SK-N-SH (cell line): ENCODE data around the gene RNPEPL1. TPM values are rescaled to one million over a fixed set of nuclear protein-coding genes. Genes with fewer than 3 reads are reported as not detected.
A peak's percentile ranks its signal among the peaks of the same experiment; 100 is the strongest.

Experiments used
- CTCF ChIA-PET: fragments of 300-600, 350-600 bp; formaldehyde crosslinking; extraction: SDS; loops from one replicate; lab custom pipeline; 2021; lab: Yijun Ruan, JAX
- POLR2A ChIA-PET: fragments of 350-600 bp; sonication (Branson Sonifier 250); formaldehyde crosslinking; extraction: SDS; loops from one replicate; lab custom pipeline; 2020; ENCODE audit warnings: antibody characterized with exemption, inconsistent platforms; lab: Yijun Ruan, JAX
- DNase-seq: peaks from one replicate; pipeline ENCODE4 v3.0.0; 2012
- H2AFZ ChIP-seq: fragments of 200-600 bp; sonication (generic); 2 replicates; pipeline ENCODE4 v1.8.1; 2016; ENCODE audit warnings: antibody characterized with exemption, mild to moderate bottlenecking, low read depth
- H3F3A ChIP-seq: fragments of 200-600 bp; sonication (generic); replicated peaks from 2 replicates; pipeline ENCODE3; 2016; ENCODE audit warnings: antibody characterized with exemption, mild to moderate bottlenecking; ENCODE audit not compliant: insufficient read depth
- H3K27ac ChIP-seq, 2 experiments: fragments of 200-500 bp in 1 of 2; fragments of 200-600 bp in 1 of 2; sonication (Bioruptor generic) in 1 of 2; sonication (generic), shearing (Covaris generic) in 1 of 2; 2 replicates each; pipeline versions ENCODE4 v1.5.1 to v1.6.1; 2014 to 2016; ENCODE audit warnings: low read depth in 2 of 2, inconsistent platforms in 1 of 2, low read length in 1 of 2, mild to moderate bottlenecking in 1 of 2, mixed read lengths in 1 of 2
- H3K27me3 ChIP-seq: fragments of 200-600 bp; sonication (generic), shearing (Covaris generic); 2 replicates; pipeline ENCODE4 v1.6.1; 2016; ENCODE audit warnings: mixed run types; ENCODE audit not compliant: insufficient read depth
- H3K36me3 ChIP-seq, 2 experiments: fragments of 200-500 bp in 1 of 2; fragments of 200-600 bp in 1 of 2; sonication (Bioruptor generic) in 1 of 2; sonication (generic) in 1 of 2; replicated peaks in 1 of 2; 2 replicates each; pipeline versions ENCODE3 to v1.5.1; 2014 to 2016; ENCODE audit warnings: low read length in 1 of 2, mild to moderate bottlenecking in 1 of 2; ENCODE audit not compliant: insufficient read depth in 2 of 2, control insufficient read depth in 1 of 2
- H3K4me1 ChIP-seq, 2 experiments: fragments of 200-500 bp in 1 of 2; fragments of 200-600 bp in 1 of 2; sonication (Bioruptor generic) in 1 of 2; sonication (generic), shearing (Covaris generic) in 1 of 2; 2 replicates each; pipeline versions ENCODE4 v1.5.1 to v1.6.1; 2014 to 2016; ENCODE audit warnings: low read depth in 1 of 2, low read length in 1 of 2, mixed run types in 1 of 2; ENCODE audit not compliant: insufficient read depth in 2 of 2, control insufficient read depth in 1 of 2
- H3K4me2 ChIP-seq: fragments of 200-600 bp; sonication (generic), shearing (Covaris generic); 2 replicates; pipeline ENCODE4 v1.6.1; 2017; ENCODE audit warnings: mixed run types
- H3K4me3 ChIP-seq, 2 experiments: fragments of 200-500 bp in 1 of 2; fragments of 200-600 bp in 1 of 2; sonication (Bioruptor generic) in 1 of 2; sonication (generic), shearing (Covaris generic) in 1 of 2; 2 replicates each; pipeline versions ENCODE4 v1.5.1 to v1.8.1; 2014 to 2016; ENCODE audit warnings: low read depth in 2 of 2, inconsistent platforms in 1 of 2, low read length in 1 of 2, mild to moderate bottlenecking in 1 of 2, mixed read lengths in 1 of 2, moderate library complexity in 1 of 2
- H3K79me2 ChIP-seq: fragments of 200-600 bp; sonication (generic); 2 replicates; pipeline ENCODE4 v1.8.1; 2017; ENCODE audit warnings: mild to moderate bottlenecking; ENCODE audit not compliant: insufficient read depth
- H3K9ac ChIP-seq: fragments of 200-600 bp; sonication (generic); 2 replicates; pipeline ENCODE4 v1.6.1; 2017; ENCODE audit warnings: mixed run types
- H3K9me2 ChIP-seq: fragments of 200-600 bp; sonication (generic); 2 replicates; pipeline ENCODE4 v1.6.1; 2017; ENCODE audit warnings: mixed run types
- H3K9me3 ChIP-seq: fragments of 200-600 bp; sonication (generic); 2 replicates; pipeline ENCODE4 v1.6.1; 2017; ENCODE audit warnings: mixed run types, mild to moderate bottlenecking, moderate library complexity
- H4K20me1 ChIP-seq: fragments of 200-600 bp; sonication (generic); 2 replicates; pipeline ENCODE4 v1.6.1; 2017; ENCODE audit warnings: mild to moderate bottlenecking, mixed run types; ENCODE audit not compliant: insufficient read depth
- CHD2 ChIP-seq: fragments of 150-350 bp; IDR thresholded peaks from 2 replicates; pipeline ENCODE4 v1.6.1; 2018; ENCODE audit warnings: low read length; ENCODE audit not compliant: partially characterized antibody
- EP300 ChIP-seq, 2 experiments: IDR thresholded peaks; 2 replicates each; pipeline versions ENCODE4 v1.4.0 to v1.6.1; 2012; ENCODE audit warnings: borderline replicate concordance in 1 of 2, low read depth in 1 of 2, low read length in 1 of 2
- EZH2phosphoT487 ChIP-seq: fragments of 200-600 bp; sonication (generic); IDR thresholded peaks from 2 replicates; pipeline ENCODE4 v1.6.1; 2017; ENCODE audit warnings: low read depth, mixed run types, mild to moderate bottlenecking, antibody characterized with exemption, moderate library complexity, borderline replicate concordance
- FOSL2 ChIP-seq: IDR thresholded peaks from 2 replicates; pipeline ENCODE4 v1.4.0; 2012; ENCODE audit warnings: low read depth, mild to moderate bottlenecking, moderate library complexity, borderline replicate concordance
- FOXM1 ChIP-seq: IDR thresholded peaks from 2 replicates; pipeline ENCODE4 v1.4.0; 2012; ENCODE audit warnings: low read depth, mild to moderate bottlenecking
- GATA2 ChIP-seq: sonication (generic); formaldehyde crosslinking; IDR thresholded peaks from 2 replicates; pipeline ENCODE4 v1.5.0; 2020; ENCODE audit warnings: mild to moderate bottlenecking, missing genetic modification reagents
- MEF2A ChIP-seq: IDR thresholded peaks from 2 replicates; pipeline ENCODE4 v1.4.0; 2012; ENCODE audit warnings: low read depth, borderline replicate concordance
- MXI1 ChIP-seq: IDR thresholded peaks from 2 replicates; pipeline ENCODE4 v1.6.1; 2012; ENCODE audit warnings: mild to moderate bottlenecking, low read depth, low read length, improper control_type of control experiment
- PBX3 ChIP-seq: IDR thresholded peaks from 2 replicates; pipeline ENCODE4; 2012
- RAD21 ChIP-seq: IDR thresholded peaks from 2 replicates; pipeline ENCODE4 v1.6.1; 2012; ENCODE audit warnings: mild to moderate bottlenecking, low read length
- RCOR1 ChIP-seq: fragments of 150-350 bp; IDR thresholded peaks from 2 replicates; pipeline ENCODE4 v1.6.1; 2017; ENCODE audit warnings: antibody characterized with exemption, low read length
- SIN3A ChIP-seq: IDR thresholded peaks from 2 replicates; pipeline ENCODE4 v1.6.1; 2012; ENCODE audit warnings: low read depth, mild to moderate bottlenecking, low read length, moderate library complexity, borderline replicate concordance
- TCF12 ChIP-seq: IDR thresholded peaks from 2 replicates; pipeline ENCODE4 v1.4.0; 2012
- TEAD4 ChIP-seq: IDR thresholded peaks from 2 replicates; pipeline ENCODE4 v1.4.0; 2012; ENCODE audit warnings: mild to moderate bottlenecking, borderline replicate concordance; ENCODE audit not compliant: insufficient read depth
- ZBTB33 ChIP-seq: IDR thresholded peaks from 2 replicates; pipeline ENCODE4 v1.4.0; 2012; ENCODE audit warnings: low read depth, borderline replicate concordance
- WGBS: methylation state at CpG from one replicate; pipeline ENCODE4 v1.1.6; 2017; ENCODE audit warnings: low lambda C conversion rate; 5-methylcytosine and 5-hydroxymethylcytosine counted together
- polyA plus RNA-seq, 3 experiments: library from polyadenylated mRNA; depleted of rRNA; stranded (reverse); fragments of >200 nt; gene quantifications; 2 replicates each; pipeline ENCODE4 v1.2.3, GENCODE V29; 2012
- TF ChIP-seq, protein P1 (sequence below): IDR thresholded peaks from 2 replicates; pipeline ENCODE4 v1.6.1; 2012; ENCODE audit warnings: mild to moderate bottlenecking, low read depth, low read length, moderate library complexity
- TF ChIP-seq, protein P2 (sequence below): fragments of 200-600 bp; sonication (generic); IDR thresholded peaks from 2 replicates; pipeline ENCODE4 v1.6.1; 2017; ENCODE audit warnings: antibody characterized with exemption, mild to moderate bottlenecking, moderate library complexity

Gene RNPEPL1
- polyA plus RNA-seq, 1 of the 3 experiments (the other 2 are of a cell fraction): 14.3 TPM

GRCh38 chr2:240624950-240625621 is 56.8 kb downstream of the RNPEPL1 start, which contains the start of gene GPR35:
Gene GPR35 (plus strand): TSS chr2:240625480. CDS start chr2:240629953, 4,473 bp downstream.
- H3K79me2 ChIP-seq: no peaks in the 10 kb centered on the region
- no peaks in the 10 kb centered on the region for H3K27me3 ChIP-seq
- no peaks in the 10 kb centered on the region for H3K9me2 ChIP-seq
- POLR2A ChIA-PET: no interaction called here
- H3K9ac ChIP-seq: no peak within 1 kb of the TSS
- H3K27ac ChIP-seq: peak within 1 kb of the TSS in 1 of 2 experiments; percentile 29; a peak in 1 of 4 replicates
- WGBS: 79% methylated on average over 12 of the region's 23 CpGs
- no peaks in the 10 kb centered on the region for H3F3A ChIP-seq
- H4K20me1 ChIP-seq: no peaks in the 10 kb centered on the region
- TF ChIP-seq RAD21 (no peak), PBX3 (no peak), MEF2A (no peak), RCOR1 (no peak), GATA2 (CRISPR knock-in tag) (no peak), EP300 (IDR thresholded peaks at IDR 0.05; ENCODE audit: borderline replicate concordance in 1 of 2, low read depth in 1 of 2, low read length in 1 of 2) (no peak), CHD2 (no peak), FOSL2 (no peak), ZBTB33 (no peak), FOXM1 (no peak), MXI1 (no peak), TEAD4 (no peak), EZH2phosphoT487 (no peak), SIN3A (no peak), TCF12 (no peak)
- TF ChIP-seq, protein P1, sequence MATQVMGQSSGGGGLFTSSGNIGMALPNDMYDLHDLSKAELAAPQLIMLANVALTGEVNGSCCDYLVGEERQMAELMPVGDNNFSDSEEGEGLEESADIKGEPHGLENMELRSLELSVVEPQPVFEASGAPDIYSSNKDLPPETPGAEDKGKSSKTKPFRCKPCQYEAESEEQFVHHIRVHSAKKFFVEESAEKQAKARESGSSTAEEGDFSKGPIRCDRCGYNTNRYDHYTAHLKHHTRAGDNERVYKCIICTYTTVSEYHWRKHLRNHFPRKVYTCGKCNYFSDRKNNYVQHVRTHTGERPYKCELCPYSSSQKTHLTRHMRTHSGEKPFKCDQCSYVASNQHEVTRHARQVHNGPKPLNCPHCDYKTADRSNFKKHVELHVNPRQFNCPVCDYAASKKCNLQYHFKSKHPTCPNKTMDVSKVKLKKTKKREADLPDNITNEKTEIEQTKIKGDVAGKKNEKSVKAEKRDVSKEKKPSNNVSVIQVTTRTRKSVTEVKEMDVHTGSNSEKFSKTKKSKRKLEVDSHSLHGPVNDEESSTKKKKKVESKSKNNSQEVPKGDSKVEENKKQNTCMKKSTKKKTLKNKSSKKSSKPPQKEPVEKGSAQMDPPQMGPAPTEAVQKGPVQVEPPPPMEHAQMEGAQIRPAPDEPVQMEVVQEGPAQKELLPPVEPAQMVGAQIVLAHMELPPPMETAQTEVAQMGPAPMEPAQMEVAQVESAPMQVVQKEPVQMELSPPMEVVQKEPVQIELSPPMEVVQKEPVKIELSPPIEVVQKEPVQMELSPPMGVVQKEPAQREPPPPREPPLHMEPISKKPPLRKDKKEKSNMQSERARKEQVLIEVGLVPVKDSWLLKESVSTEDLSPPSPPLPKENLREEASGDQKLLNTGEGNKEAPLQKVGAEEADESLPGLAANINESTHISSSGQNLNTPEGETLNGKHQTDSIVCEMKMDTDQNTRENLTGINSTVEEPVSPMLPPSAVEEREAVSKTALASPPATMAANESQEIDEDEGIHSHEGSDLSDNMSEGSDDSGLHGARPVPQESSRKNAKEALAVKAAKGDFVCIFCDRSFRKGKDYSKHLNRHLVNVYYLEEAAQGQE: no peak
- TF ChIP-seq, protein P2, sequence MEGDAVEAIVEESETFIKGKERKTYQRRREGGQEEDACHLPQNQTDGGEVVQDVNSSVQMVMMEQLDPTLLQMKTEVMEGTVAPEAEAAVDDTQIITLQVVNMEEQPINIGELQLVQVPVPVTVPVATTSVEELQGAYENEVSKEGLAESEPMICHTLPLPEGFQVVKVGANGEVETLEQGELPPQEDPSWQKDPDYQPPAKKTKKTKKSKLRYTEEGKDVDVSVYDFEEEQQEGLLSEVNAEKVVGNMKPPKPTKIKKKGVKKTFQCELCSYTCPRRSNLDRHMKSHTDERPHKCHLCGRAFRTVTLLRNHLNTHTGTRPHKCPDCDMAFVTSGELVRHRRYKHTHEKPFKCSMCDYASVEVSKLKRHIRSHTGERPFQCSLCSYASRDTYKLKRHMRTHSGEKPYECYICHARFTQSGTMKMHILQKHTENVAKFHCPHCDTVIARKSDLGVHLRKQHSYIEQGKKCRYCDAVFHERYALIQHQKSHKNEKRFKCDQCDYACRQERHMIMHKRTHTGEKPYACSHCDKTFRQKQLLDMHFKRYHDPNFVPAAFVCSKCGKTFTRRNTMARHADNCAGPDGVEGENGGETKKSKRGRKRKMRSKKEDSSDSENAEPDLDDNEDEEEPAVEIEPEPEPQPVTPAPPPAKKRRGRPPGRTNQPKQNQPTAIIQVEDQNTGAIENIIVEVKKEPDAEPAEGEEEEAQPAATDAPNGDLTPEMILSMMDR: no peak
- TF ChIP-seq, all 33 proteins: peak for 0
- Histone ChIP-seq H3K4me1 (peaks cover 0 to 25% of the 10 kb centered on the region in 2 experiments; a peak in 1 of 4 replicates), H3K4me3 (no peak within 1 kb of the TSS), H2AFZ (no peak within 1 kb of the TSS), H3K9me3 (no peaks in the 10 kb centered on the region), H3K4me2 (no peak within 1 kb of the TSS), H3K36me3 (no peaks in the 10 kb centered on the region)
- CTCF ChIA-PET: no interaction called here
- DNase-seq: no peak
